NCI-H345 treated with DMSO at 0.1 percent for 48 hours (cell line): Measurements from ENCODE around the gene PRKCZ.

Experiments
- DNase-seq: peaks from one replicate; lab custom pipeline; 2025; ENCODE audit not compliant: unreplicated experiment; lab: John Stamatoyannopoulos, UW

Gene PRKCZ

DNA sequence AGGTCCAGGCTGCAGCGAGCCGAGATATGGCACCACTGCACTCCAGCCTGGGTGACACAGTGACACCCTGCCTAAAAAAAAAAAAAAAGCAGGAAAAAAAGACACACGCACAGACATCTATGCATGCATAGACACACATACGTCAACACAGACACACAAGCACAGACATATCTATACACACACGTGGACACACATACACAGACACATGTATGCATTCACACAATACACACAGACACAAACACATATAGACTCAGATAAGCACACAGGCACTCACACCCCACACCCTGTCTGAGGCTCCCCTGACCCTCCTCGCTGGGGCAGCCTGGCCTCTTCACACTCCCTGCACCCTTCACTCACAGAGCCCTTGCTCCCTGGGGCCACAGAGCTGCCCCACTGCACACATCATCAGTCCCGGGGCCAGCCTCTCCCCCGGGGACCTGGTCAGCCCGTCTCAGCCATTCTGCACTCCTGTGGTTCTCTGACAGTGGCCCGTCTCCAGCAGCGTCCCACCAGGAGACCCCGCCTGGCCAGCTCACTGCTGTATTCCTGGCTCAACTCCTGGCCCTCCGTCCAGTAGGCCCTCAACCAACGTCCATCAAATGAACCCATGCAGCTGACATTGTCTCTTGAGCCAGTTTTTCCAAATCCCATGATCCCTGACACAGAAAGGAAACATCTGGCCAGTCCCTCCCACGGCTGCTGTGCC is 4.6 kb upstream of the PRKCZ start:
- DNase-seq: no peak

DNA sequence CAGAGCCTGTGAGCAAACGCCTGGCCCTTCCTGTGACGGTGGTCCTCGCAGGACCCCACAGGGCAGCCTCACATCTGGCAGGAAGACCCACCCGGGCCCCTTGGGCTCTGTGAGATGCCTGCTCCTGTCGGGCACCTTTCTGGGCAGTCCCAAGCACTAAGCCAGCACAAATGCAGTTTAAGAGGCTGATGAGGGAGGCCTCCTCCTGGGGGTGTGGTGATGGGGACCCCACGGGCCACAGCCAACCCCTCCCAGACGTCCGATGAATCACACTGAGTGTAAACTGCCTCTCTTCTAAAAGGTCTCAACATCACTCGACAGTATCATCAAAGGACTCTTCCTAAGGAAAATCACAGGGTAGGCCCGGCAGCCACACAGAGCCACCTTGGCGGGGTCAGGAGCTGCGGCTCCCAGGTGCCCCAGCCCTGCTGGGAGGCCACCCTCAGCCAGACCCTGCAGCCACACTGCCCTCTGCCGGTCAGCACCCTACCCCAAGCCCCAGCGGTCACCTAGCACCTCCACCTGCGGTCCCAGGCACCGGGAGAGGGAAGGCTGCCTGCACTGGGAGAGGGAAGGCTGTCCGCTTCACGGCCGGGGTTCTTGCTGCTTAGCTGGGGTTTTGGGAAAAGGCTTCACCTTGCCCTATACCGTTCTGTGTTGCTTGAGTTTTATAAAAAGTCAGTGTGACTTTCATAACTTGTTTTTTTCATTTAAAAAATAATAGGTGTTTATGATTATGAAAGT is 3.9 kb upstream of the PRKCZ start:
- peak; percentile 15 for DNase-seq

DNA sequence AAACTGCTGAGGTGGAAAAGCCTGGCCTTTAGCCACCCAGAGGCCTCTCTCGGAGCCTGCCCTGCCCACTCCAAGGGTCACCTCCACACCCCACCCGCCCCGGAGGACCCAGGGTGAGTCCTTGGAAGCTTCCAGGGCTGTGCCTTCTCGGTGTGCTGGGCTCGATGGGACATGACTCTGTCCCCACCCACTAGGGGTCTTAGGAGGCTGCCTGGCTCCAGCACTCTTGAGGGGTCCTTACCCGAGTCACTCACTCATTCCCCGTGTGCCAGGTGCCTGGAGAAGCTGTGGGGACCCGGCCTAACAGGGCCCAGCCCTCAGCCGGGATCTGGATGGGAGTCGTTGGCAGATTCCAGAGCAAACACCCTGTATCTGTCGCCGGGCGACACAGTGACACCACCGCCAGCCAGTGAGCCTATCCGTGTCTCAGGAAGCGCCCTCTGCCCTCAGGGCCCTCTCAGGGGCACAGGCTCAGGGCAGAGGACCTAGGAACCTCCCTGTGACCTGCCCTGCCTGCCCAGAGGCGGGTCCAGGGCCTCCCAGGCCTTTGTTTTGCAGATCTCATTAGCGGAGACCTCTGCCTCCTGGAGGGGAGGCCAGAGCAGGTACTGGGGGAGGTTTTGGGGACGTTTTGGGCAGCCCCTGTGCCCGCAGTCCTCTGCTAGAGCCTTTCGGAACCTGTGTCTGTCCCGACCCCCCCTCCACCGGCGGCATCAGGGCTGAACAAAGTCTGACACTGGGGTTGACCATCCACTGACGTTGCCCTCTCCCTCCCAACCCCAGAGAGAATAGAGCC is 3.1 kb upstream of the PRKCZ start:
- no peak for DNase-seq

GRCh38 chr1:2047749-2048729 is 2.2 kb upstream of the PRKCZ start:
- DNase-seq: no peak

DNA sequence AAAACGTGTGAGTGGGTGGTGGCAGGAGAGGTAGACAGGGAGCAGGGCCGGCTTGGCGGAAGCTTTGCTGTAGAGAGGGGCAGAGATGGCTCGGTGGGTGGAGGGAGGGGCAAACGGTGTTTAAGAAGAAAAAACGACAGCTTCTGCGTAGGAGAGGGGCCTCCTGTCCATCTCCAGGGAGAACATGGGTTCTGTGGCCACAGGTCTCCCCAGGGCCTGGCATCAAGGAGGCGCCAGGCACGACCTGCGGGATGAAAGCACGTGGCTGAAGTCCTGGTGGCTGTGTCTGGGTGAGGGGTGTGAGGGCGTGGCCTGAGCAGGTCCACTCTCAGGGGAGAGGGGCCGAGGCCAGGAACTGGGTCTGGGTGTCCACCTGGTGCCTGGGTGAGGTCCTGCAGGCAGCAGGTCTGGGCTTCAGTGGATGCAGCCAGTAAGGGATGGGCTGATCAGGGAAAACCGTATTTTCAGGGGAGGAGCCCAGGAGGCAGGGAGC is 940 bp upstream of the PRKCZ start:
- peak; percentile 3 for DNase-seq

GRCh38 chr1:2050461-2050792 is 216 bp downstream of the PRKCZ start:
- no peak for DNase-seq

DNA sequence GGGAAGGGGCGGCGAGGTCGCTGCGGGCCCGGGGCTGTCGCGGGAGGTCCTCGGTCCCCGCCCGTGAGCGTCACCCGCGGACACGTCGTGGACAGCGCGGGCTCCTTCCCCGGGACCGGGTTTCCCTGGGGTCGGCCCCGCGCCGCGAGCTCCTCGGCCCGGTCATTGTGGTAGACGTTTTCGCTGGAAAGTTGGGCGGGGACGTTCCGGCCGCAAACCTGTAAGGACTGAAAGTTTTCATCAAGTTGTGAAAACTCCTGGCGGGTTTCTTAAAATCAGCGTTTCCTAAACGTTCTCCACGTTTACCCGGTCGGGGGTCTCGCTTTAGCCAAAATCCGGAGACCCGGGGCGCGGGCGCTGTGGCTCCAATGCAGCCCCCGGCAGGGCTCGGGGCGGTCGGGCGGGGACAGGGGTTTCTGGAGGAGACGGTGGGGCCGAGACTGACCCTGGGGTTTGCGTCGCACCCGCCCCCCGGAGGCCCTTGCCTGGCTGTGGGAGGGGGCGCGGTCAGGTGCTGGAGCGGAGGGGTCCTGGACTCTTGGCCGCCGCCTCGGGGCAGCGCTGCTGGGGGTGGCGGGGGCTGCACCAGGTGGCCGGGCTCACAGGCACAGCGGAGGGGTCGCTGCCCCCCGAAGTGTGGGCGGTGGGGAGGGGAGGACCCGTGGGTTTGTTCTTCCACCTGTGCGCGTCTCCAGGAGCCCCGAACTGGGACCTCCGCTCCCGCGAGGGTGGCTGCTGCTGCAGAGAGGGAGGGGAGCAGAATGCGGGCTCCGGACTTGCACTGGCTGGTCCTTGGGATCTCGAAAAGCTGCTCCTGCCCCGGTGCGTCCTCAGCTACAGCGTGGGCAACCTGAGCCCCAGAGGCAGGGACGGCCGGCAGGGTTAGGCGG is 827 bp downstream of the PRKCZ start:
- DNase-seq: no peak

- DNase-seq: no peak
Observed at GRCh38 chr1:2052054-2052679, 2.0 kb downstream of the PRKCZ start.

- DNase-seq: no peak
Observed at GRCh38 chr1:2052756-2053155, 2.5 kb downstream of the PRKCZ start.

DNA sequence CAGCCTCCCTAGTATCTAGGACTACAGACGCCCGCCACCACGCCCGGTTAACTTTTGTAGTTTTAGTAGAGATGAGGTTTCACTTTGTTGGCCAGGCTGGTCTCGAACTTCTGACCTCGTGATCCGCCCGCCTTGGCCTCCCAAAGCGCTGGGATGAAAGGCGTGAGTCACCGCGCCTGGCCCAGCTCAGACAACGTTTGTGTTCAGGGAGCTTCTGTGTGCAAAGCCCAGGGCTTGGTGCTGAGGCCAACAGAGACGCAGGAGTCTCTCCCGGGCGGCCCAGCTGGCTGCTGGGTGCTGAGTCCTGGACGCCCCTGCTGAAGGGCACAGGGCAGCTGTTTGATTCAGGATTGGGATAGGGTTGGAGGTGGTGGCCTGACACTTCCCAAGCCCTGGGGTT is 3.0 kb downstream of the PRKCZ start:
- no peak for DNase-seq

DNA sequence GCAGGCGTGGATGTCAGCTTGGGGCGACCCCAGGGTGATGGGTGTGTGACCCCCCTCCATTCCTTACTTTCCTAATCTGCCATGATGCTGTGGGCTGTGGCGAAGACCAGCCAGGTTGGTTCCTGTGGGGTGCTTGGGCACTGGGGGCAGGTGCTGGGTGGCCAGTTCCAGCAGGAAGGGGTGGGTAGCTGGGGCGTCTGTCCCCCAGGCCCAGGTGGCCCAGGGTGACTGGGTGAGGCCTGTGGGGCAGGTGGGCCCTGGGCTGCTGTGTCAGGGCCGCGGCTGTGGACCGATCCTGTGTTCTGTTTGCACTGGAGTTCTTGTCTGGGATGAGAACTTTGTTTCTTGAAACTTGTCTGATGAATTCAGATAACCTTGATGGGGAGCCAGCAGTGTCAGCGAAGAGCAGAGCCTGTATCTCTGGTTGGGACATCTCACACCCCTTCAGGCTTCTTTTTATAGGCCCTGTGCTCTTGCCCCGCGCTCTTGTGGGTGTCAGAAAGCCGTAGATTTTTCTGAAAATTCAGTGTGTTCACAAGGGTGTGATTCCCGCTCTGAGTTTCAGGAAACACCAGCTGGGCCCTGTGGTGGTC is 3.7 kb downstream of the PRKCZ start:
- no peak for DNase-seq

GRCh38 chr1:2054560-2054959 is 4.3 kb downstream of the PRKCZ start:
- no peak for DNase-seq

DNA sequence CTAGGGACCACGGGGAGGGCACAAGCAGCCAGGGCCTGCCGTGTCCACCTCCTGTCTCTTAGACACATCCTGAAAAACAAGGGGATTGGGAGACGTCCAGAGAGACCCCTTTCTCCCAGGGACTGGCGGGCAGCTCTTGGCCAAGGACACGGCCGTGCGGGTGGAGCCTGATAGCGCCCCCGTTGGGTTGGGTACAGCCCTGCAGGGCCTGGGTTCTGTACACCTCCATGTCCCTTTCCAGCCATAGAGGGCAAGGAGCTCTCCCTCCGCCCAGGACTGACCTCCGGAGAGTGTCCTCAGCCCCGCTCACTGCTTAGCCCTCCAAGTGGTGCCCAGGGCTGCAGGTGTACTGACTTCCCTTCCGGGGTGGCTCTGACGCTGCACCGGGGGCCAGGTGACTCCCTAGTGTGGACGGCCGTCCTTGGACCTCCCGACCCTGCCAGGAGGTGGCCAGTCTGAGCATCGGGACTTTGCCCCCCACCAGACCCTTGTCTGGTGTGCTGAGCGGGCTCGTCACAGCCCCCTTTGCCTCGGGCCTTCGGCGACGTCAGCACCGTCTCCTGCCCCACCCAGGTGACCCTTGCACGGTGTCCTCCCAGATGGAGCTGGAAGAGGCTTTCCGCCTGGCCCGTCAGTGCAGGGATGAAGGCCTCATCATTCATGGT is 5.8 kb downstream of the PRKCZ start:
- no peak for DNase-seq

GRCh38 chr1:2056955-2057590 is 6.9 kb downstream of the PRKCZ start:
- no peak for DNase-seq

- DNase-seq: no peak
Observed at GRCh38 chr1:2059290-2059953, 9.2 kb downstream of the PRKCZ start.

DNA sequence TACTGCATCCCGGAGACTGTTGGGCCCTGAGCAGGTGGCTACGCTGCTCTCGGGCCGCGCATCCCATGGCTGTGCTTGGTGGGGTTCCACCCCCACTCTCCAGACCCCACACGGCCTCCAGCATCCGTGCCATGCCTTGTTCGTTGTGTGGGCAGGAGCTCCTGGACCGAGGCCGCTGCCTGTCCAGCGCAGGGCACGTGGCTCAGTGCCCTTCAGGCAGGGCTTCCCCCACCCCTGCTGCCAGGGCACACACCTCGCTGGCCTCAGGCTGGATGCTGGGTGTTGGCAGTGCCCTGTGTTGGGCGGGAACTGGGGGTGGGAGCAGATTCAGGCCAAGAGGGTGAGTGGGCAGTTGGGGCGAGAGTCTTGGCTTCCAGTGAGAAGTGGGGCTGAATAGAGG is 9.9 kb downstream of the PRKCZ start:
- no peak for DNase-seq

GRCh38 chr1:2060535-2060934 is 10.3 kb downstream of the PRKCZ start:
- no peak for DNase-seq
